Esophagus squamous epithelium (tissue), 5 donors: ENCODE data around the gene NDUFS5. TPM values are rescaled to one million over a fixed set of nuclear protein-coding genes. Genes with fewer than 3 reads are reported as not detected.
"Not testable (repeated sequence)": the region's sequence is repeated elsewhere in the genome, so short reads cannot be mapped to it uniquely, and the experiment has no call there.

Experiments used
- DNase-seq: peaks from one replicate; lab custom pipeline; 2025; lab: John Stamatoyannopoulos, UW
- H3K27ac ChIP-seq, 4 donors: fragments of 200-600 bp; sonication (generic); one replicate each; pipeline ENCODE4 v1.5.1; 2016 to 2019; ENCODE audit warnings: mild to moderate bottlenecking in 1 of 4
- H3K27me3 ChIP-seq, 4 donors: fragments of 200-600 bp; sonication (generic); 1 replicate in 3 of 4; 2 replicates in 1 of 4; pipeline versions ENCODE4 v1.5.1 to v1.6.0; 2017 to 2021; ENCODE audit warnings: antibody characterized with exemption in 1 of 4
- H3K36me3 ChIP-seq, 3 donors: fragments of 200-600 bp; sonication (generic); one replicate each; pipeline ENCODE4 v1.5.1; 2016 to 2019
- H3K4me1 ChIP-seq, 3 donors: fragments of 200-600 bp; sonication (generic); one replicate each; pipeline ENCODE4 v1.5.1; 2017 to 2019
- H3K4me3 ChIP-seq, 4 donors: fragments of 200-600 bp; sonication (generic); 1 replicate in 3 of 4; 2 replicates in 1 of 4; pipeline ENCODE4 v1.5.1; 2016 to 2019; ENCODE audit warnings: mild to moderate bottlenecking in 2 of 4, moderate library complexity in 1 of 4
- H3K9me3 ChIP-seq, 3 donors: fragments of 200-600 bp; sonication (generic); one replicate each; pipeline ENCODE4 v1.5.1; 2016 to 2019
- CTCF ChIP-seq, 6 experiments: fragments of 450-650 bp in 4 of 6; fragments of 200-600 bp in 2 of 6; sonication (generic) in 2 of 6; IDR thresholded peaks; one replicate each; pipeline ENCODE4 v1.5.1; 2016 to 2019; ENCODE audit warnings: antibody characterized with exemption in 6 of 6, mild to moderate bottlenecking in 4 of 6, moderate library complexity in 4 of 6
- POLR2A ChIP-seq, 4 donors: fragments of 450-650 bp; IDR thresholded peaks; one replicate each; pipeline ENCODE4 v1.6.1; 2017; ENCODE audit warnings: antibody characterized with exemption in 4 of 4, mild to moderate bottlenecking in 4 of 4, moderate library complexity in 3 of 4
- WGBS, 2 donors: methylation state at CpG; one replicate each; pipeline ENCODE4 v1.1.5; 2018; 5-methylcytosine and 5-hydroxymethylcytosine counted together
- intact Hi-C: fragments of 100-400 bp; cut with DNase I; formaldehyde crosslinking; loops from one replicate; pipeline ENCODE4 v1.15.0; 2022
- total RNA-seq, 4 donors: library from RNA; depleted of rRNA; stranded (reverse); fragments of >200 nt; gene quantifications; one replicate each; pipeline ENCODE4 v1.1.0, GENCODE V29; 2016
- donor health status: DM: yes; HTN: yes; CAD: no.

Gene NDUFS5
- total RNA-seq, 4 donors from 2014 or later: 300 to 496 (median 418) TPM

- Histone ChIP-seq H3K9me3 (no peaks in the 10 kb centered on the region), H3K4me3 (no peak overlapping the region), H3K27me3 (no peaks in the 10 kb centered on the region), H3K4me1 (peaks cover 0 to 7% (median 0%) of the 10 kb centered on the region in 3 donors), H3K36me3 (no peaks in the 10 kb centered on the region), H3K27ac (no peak overlapping the region)
- intact Hi-C loops: no loop called here
- TF ChIP-seq POLR2A (IDR thresholded peaks at IDR 0.05): no peak
- TF ChIP-seq CTCF (IDR thresholded peaks at IDR 0.05): no peak
- no peak for DNase-seq
- 65 to 71% methylated on average over 4 of the region's 4 CpGs for WGBS, 2 donors
Measured at GRCh38 chr1:39061951-39062350, 35.8 kb downstream of the NDUFS5 start.

- intact Hi-C loops: no loop called here
- Histone ChIP-seq H3K36me3 (no peaks in the 10 kb centered on the region), H3K9me3 (no peaks in the 10 kb centered on the region), H3K27me3 (no peaks in the 10 kb centered on the region), H3K27ac (no peak overlapping the region), H3K4me1 (peaks cover 0 to 7% (median 0%) of the 10 kb centered on the region in 3 donors), H3K4me3 (no peak overlapping the region)
- WGBS, 2 donors: 74 to 75% methylated on average over 6 of the region's 7 CpGs
- no peak for DNase-seq
- no peak for TF ChIP-seq CTCF (IDR thresholded peaks at IDR 0.05)
- TF ChIP-seq POLR2A (IDR thresholded peaks at IDR 0.05): no peak
Measured at GRCh38 chr1:39063191-39063590, 37.0 kb downstream of the NDUFS5 start.

- H3K4me1 ChIP-seq: peaks cover 0 to 7% (median 0%) of the 10 kb centered on the region in 3 donors
- no peak for TF ChIP-seq POLR2A (IDR thresholded peaks at IDR 0.05)
- no peak for TF ChIP-seq CTCF (IDR thresholded peaks at IDR 0.05)
- no peaks in the 10 kb centered on the region for H3K9me3 ChIP-seq
- no peaks in the 10 kb centered on the region for H3K27me3 ChIP-seq
- no peaks in the 10 kb centered on the region for H3K36me3 ChIP-seq
- H3K4me3 ChIP-seq: no peak overlapping the region
- intact Hi-C loops: no loop called here
- WGBS, 2 donors: 44 to 66% methylated on average over 6 of the region's 6 CpGs
- no peak overlapping the region for H3K27ac ChIP-seq
- no peak for DNase-seq
Measured at GRCh38 chr1:39063775-39064174, 37.6 kb downstream of the NDUFS5 start.

- H3K4me1 ChIP-seq: peaks cover 0 to 7% (median 0%) of the 10 kb centered on the region in 3 donors
- 34 to 61% methylated on average over 3 of the region's 3 CpGs for WGBS, 2 donors
- H3K9me3 ChIP-seq: no peaks in the 10 kb centered on the region
- H3K4me3 ChIP-seq: no peak overlapping the region
- intact Hi-C loops: no loop called here
- no peaks in the 10 kb centered on the region for H3K36me3 ChIP-seq
- H3K27ac ChIP-seq: no peak overlapping the region
- TF ChIP-seq CTCF (IDR thresholded peaks at IDR 0.05) (no peak), POLR2A (IDR thresholded peaks at IDR 0.05) (no peak)
- H3K27me3 ChIP-seq: no peaks in the 10 kb centered on the region
- DNase-seq: no peak
Measured at GRCh38 chr1:39065542-39065941, 39.4 kb downstream of the NDUFS5 start.

- DNase-seq, H3K4me1 ChIP-seq, H3K4me3 ChIP-seq, H3K36me3 ChIP-seq, H3K9me3 ChIP-seq, H3K27me3 ChIP-seq, intact Hi-C loops, H3K27ac ChIP-seq: not testable (repeated sequence)
- 96% methylated on average over 7 of the region's 7 CpGs for WGBS, 2 donors
Measured at GRCh38 chr1:39068227-39068626, 42.1 kb downstream of the NDUFS5 start.

- DNase-seq, H3K27me3 ChIP-seq, H3K36me3 ChIP-seq, intact Hi-C loops, H3K27ac ChIP-seq, H3K4me1 ChIP-seq, H3K4me3 ChIP-seq, H3K9me3 ChIP-seq: not testable (repeated sequence)
Measured at GRCh38 chr1:39071557-39071956, 45.4 kb downstream of the NDUFS5 start.
